ENCODE measurements around the gene PDCD1LG2. TPM values are rescaled to one million over a fixed set of nuclear protein-coding genes. Genes with fewer than 3 reads are reported as not detected.

Gene PDCD1LG2
- total RNA-seq, 1 donor from 2014 or later: not detected

DNA sequence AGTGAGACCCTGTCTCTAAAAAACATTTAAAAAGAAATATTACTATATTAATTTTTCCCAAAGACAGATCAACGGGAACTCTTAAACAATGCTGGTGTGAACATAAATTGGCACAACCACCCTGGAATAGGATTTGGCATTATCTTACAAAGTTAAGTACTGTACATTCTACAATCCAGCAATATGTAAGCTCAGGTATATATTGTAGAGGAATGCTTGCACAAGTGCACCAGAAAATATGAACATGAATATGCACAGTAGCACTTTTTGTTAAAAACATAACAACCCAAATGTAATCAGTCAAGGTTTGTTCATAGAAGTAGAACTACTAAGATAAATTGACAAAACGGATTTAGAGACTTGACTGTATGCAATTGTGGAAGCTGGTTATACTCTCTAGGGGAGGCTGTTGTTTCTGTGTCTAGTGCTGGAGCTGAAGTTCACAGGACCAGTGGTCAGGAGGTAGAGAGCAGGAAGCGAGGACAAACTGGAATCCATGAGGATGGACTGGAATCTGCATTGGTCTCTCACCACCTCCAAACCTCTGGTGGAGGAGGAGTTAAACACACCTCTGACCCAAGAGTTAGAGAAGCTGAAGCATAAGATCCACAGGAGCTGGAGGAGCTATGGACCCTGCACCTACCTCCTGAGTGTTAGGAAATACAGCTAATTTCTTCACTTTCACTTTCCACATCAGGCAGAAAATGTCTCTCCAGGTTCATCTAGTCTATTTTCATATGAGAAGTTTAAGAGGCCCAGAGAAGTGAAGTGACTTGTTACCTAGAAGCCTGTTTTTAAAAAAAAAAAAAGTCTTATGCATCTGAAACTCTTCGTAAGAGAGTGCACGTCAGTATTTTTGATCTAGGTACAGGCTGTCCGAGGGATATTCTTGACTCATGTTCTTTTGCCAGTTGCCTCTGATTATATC is 98.2 kb downstream of the PDCD1LG2 start:
- Mint-ChIP-seq H3K36me3 (ENCODE audit: low read depth, unreplicated experiment) (no peaks in the 10 kb centered on the region), H3K4me1 (ENCODE audit: unreplicated experiment) (no peaks in the 10 kb centered on the region), H3K9me3 (ENCODE audit: unreplicated experiment) (no peaks in the 10 kb centered on the region), H3K4me3 (ENCODE audit: unreplicated experiment) (no peak overlapping the region), H3K27ac (ENCODE audit: unreplicated experiment) (no peak overlapping the region), H3K27me3 (ENCODE audit: unreplicated experiment) (no peaks in the 10 kb centered on the region)
- no peak for DNase-seq (ENCODE audit: low spot score)
- no peak for TF ChIP-seq CTCF (IDR thresholded peaks at IDR 0.05; ENCODE audit: unreplicated experiment)

- no peaks in the 10 kb centered on the region for H3K27me3 Mint-ChIP-seq (ENCODE audit: unreplicated experiment)
- no peak overlapping the region for H3K27ac Mint-ChIP-seq (ENCODE audit: unreplicated experiment)
- DNase-seq (ENCODE audit: low spot score): no peak
- H3K4me1 Mint-ChIP-seq (ENCODE audit: unreplicated experiment): no peaks in the 10 kb centered on the region
- TF ChIP-seq CTCF (IDR thresholded peaks at IDR 0.05; ENCODE audit: unreplicated experiment): no peak
- no peaks in the 10 kb centered on the region for H3K9me3 Mint-ChIP-seq (ENCODE audit: unreplicated experiment)
- H3K36me3 Mint-ChIP-seq (ENCODE audit: low read depth, unreplicated experiment): no peaks in the 10 kb centered on the region
- H3K4me3 Mint-ChIP-seq (ENCODE audit: unreplicated experiment): no peak overlapping the region
These were observed 98.9 kb downstream of the PDCD1LG2 start for GRCh38 chr9:5609226-5609596.

GRCh38 chr9:5610491-5610890 is 100.2 kb downstream of the PDCD1LG2 start:
- Mint-ChIP-seq H3K4me1 (ENCODE audit: unreplicated experiment) (no peaks in the 10 kb centered on the region), H3K9me3 (ENCODE audit: unreplicated experiment) (no peaks in the 10 kb centered on the region), H3K36me3 (ENCODE audit: low read depth, unreplicated experiment) (no peaks in the 10 kb centered on the region), H3K27ac (ENCODE audit: unreplicated experiment) (no peak overlapping the region), H3K27me3 (ENCODE audit: unreplicated experiment) (no peaks in the 10 kb centered on the region), H3K4me3 (ENCODE audit: unreplicated experiment) (no peak overlapping the region)
- TF ChIP-seq CTCF (IDR thresholded peaks at IDR 0.05; ENCODE audit: unreplicated experiment): no peak
- DNase-seq (ENCODE audit: low spot score): no peak

GRCh38 chr9:5611321-5612184 is 101.2 kb downstream of the PDCD1LG2 start:
- no peak overlapping the region for H3K4me3 Mint-ChIP-seq (ENCODE audit: unreplicated experiment)
- no peak for TF ChIP-seq CTCF (IDR thresholded peaks at IDR 0.05; ENCODE audit: unreplicated experiment)
- H3K4me1 Mint-ChIP-seq (ENCODE audit: unreplicated experiment): peaks cover 3% of the 10 kb centered on the region
- H3K27me3 Mint-ChIP-seq (ENCODE audit: unreplicated experiment): no peaks in the 10 kb centered on the region
- H3K9me3 Mint-ChIP-seq (ENCODE audit: unreplicated experiment): no peaks in the 10 kb centered on the region
- H3K27ac Mint-ChIP-seq (ENCODE audit: unreplicated experiment): no peak overlapping the region
- no peaks in the 10 kb centered on the region for H3K36me3 Mint-ChIP-seq (ENCODE audit: low read depth, unreplicated experiment)
- no peak for DNase-seq (ENCODE audit: low spot score)
